ENCODE results near the gene OGFOD2.

Gene OGFOD2

GRCh38 chr12:122989225-122989839, 14.3 kb downstream of the OGFOD2 start:
- DNase-seq (ENCODE audit: low read depth) = no peak

- no peak for DNase-seq (ENCODE audit: low read depth)
Measured at GRCh38 chr12:122989874-122990419, 14.9 kb downstream of the OGFOD2 start.

DNA sequence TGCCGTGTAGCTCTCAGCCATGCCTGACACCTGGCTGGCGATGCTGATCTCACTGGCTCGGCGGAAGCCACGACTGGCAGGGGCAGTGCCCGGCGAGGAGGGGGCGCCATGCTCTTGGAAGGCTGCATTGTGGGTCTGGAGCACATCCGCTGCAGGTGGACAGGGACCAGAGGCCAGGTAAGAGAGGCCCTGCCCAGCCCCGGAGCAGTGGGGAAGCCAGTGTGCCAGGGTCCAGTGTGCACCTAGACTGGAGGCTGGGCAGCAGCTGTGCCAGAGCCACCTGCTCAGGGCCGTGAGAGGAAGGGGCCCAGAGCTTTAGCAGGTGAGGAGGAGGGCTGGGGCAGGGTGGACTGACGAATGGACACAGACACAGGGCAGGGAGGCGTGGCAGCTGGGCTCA, 15.5 kb downstream of the OGFOD2 start:
- DNase-seq (ENCODE audit: low read depth) = no peak

- no peak for DNase-seq (ENCODE audit: low read depth)
Measured at GRCh38 chr12:122990961-122991622, 16.0 kb downstream of the OGFOD2 start.

DNA sequence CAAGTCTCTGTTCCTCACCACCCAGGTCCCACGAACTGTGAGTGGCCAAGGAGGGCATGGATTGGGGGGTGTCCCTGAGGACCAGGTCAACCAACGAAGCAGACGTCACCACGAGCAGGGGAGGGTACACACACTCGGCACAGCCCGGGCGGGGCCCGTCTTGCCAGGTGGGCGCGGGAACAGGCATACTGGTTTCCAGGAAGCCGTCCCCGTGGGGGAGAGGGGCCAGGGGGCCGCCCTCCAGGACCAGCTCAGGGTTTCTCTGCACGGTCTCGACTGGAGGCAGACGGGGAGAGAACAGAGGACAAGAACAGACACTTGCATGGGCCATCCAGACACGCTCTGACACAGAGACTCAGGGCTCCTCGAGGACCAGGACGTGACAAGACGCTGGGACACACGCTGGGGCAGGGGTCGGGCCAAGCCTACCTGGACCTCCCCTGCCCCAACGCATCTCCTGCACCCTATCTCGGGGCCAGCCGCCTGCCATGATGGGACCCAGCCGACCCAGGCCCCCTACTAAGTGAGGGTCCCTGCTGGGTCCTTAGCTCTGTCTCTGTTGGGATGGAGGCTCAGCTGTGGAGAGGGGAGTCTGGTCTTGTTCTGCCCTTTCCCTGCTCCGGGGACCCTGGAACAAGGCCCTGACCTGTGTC, 16.7 kb downstream of the OGFOD2 start:
- DNase-seq (ENCODE audit: low read depth) = no peak

- no peak for DNase-seq (ENCODE audit: low read depth)
Measured at GRCh38 chr12:122992386-122992785, 17.3 kb downstream of the OGFOD2 start.

GRCh38 chr12:122994140-122994675, 19.2 kb downstream of the OGFOD2 start:
- DNase-seq (ENCODE audit: low read depth) = no peak

- no peak for DNase-seq (ENCODE audit: low read depth)
Measured at GRCh38 chr12:122994781-122995502, 19.9 kb downstream of the OGFOD2 start.

GRCh38 chr12:122995503-122996187, 20.6 kb downstream of the OGFOD2 start:
- no peak for DNase-seq (ENCODE audit: low read depth)

DNA sequence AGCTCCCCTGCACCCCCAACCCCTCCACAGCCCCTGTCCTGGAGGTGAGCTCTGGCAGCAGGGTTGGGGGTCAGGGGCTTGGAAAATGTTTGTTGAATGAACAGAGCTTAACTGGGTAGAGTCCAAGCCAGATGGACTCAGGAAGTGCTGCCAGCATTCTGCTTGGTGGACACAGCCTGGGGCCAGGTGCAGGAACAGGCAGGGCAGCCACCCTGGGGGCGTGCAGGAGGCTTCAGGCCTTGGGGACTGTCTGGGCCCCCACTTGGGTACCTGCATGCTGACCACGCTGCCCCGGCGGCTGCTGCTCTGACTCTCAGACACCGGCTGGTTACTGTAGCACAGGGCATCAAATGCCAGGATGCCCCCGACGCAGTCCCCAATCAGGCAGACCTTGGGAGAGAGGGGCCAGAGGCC, 21.2 kb downstream of the OGFOD2 start:
- DNase-seq (ENCODE audit: low read depth) = no peak

DNA sequence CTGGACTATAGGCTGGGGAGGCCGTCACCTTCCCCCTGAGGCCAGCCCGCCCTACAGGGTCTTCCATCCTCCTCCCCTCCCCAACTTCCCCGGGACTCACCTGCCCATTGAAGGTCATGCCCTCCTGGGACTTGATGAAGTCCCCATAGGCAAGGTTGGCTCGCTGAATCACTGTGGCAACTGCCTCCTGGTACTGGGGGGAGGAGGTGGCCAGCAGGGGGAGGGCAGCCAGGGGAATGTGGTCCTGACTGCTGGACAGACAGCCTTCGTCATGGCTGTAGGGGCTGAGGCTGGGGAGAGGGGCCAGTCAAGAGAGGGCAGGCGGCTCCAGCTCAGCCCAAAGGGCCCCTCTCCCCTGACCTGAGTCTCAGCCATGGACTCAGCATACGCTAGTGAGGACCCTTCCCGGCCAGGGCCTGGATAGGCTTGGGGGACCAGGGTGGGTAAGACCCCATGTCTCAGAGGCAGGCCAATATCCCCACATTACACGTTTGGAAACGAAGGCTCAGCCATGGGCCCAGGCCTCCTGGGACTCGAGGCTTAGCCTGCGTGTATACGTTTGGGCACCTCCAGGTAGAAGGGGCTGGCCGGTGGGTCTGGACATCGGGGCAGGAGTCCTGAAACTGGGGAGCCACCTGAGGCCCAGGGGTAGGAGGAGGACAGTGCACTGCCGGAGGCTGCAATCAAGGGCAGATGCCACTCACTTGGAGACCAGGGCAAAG, 21.7 kb downstream of the OGFOD2 start:
- no peak for DNase-seq (ENCODE audit: low read depth)

DNA sequence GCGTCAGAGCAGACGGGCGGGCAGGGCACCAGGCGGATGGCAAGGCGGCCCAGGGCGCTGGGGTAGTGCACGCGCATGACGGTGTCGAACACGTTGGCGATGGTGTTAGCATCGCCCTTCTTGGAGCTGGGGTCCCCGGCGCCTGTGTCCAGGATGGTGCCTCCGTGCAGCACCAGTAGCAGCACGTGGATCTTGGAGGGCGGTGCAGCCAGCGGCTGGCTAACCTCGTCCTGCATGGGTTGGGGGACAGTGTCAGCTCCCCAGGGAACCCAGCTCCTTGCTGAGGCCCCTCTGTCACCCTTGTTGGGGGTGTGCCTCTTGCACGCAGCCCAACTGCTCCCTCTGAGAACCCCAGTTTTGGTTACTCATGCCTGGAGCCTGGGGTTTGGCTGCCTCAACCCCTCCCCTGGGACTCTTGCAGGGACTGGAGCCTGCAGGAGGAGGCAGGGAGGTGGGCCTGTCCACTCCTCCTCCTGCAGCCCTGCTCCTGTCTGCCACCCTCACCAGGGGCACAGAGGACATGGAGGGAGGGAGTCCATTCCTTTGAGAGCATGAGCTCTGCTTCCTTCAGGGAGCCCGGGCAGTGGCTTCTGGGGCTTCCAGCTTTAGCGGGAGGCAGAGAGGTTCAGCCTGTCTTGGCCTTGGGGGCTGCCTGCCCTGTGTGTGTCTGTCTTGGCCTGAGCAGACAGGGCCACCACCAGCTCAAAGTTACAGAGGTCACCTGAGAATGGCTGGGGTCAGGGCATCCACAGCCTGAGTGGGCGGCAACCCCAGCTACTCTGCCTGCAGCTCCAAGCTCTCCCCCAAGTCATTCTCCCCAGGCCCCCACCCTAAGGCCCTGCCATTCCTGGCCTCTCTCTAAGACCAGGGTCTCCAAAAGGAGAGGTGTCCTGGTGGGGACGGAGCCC, 22.6 kb downstream of the OGFOD2 start:
- DNase-seq (ENCODE audit: low read depth) = no peak

DNA sequence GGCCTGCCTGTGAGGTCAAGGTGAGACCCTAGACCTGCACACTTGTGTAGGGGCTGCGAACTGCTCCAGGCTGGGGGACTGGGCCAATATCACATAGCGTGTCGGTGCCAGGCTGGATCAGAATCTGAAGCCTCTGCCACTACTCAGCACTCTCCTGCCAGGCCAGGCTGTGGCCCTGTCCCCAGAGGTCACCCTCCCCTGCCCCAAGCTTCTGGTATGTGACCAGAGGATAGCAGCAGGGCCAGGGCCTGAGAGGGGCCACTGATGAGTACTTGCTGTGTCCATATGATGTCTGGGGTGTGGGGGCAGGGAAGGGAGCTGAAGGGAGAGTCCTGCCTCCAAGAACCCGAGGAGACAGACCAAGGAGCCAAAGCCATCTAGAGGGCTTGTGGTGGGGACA, 23.3 kb downstream of the OGFOD2 start:
- DNase-seq (ENCODE audit: low read depth) = no peak

DNA sequence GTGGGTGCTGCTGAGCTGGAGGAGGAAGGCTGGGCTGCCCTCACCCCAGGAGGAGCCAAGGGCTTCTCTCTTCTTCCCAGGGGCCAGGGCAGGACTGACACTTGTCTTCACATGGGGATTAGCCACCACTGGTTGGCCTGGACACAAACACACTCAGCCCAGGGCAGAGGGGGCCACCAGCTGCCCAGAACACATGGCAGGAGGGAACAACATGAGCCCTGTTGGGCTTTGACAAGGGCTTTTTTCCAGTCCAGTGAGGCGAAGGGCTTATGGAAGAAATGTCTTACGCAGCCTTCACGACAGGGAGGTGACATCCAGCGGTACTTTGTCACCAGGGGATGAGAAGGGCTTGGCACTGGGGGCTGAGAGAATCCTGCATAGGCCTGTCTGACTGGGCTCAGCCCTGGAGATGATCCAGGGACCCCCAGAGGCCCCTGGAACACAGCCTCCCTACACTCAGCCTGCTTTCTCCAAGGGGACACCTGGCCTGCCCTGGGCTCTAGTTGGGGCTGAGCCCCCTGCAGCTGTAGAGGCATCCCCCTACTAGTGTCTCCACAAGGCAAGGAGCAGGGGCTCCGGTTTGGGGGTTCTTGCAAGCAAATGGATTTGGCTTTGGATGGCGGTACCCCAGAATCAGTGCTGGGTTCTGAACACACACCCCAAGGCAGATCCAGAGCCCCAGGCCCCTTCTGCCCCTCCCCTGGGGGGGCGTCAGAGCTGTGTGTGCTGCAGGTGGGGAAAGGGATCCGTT, 24.3 kb downstream of the OGFOD2 start:
- no peak for DNase-seq (ENCODE audit: low read depth)

GRCh38 chr12:122999986-123000420, 25.0 kb downstream of the OGFOD2 start:
- no peak for DNase-seq (ENCODE audit: low read depth)

GRCh38 chr12:123000578-123000977, 25.5 kb downstream of the OGFOD2 start:
- no peak for DNase-seq (ENCODE audit: low read depth)

GRCh38 chr12:123001464-123001863, 26.4 kb downstream of the OGFOD2 start:
- DNase-seq (ENCODE audit: low read depth) = no peak

GRCh38 chr12:123003257-123003656, 28.2 kb downstream of the OGFOD2 start:
- DNase-seq (ENCODE audit: low read depth) = no peak

DNA sequence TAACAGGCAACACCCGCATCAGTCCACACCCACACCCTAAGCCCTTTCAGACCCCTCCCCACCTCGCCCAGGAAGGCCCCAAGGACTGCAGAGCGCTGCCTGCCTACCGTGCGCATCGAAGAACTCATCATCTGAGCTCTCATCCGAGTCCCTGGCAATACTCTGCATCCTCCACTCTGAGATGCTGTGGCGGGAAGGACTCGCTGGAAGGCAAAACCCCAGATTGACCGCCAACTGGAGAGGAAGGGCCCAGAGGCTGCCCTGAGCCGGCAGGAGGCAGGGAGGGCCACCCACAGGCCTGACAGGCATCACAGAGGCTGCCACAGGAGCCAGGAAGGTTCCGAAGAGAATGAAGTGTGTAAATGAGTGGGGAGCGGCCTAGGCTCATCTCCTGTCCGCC, 29.2 kb downstream of the OGFOD2 start:
- DNase-seq (ENCODE audit: low read depth) = no peak

Data from HS-5 (cell line).